Osteocyte (in vitro differentiated cells): ENCODE data around the gene SYT10. TPM values are rescaled to one million over a fixed set of nuclear protein-coding genes. Genes with fewer than 3 reads are reported as not detected.

ENCODE experiments used
- DNase-seq: peaks from one replicate; pipeline ENCODE4 v3.0.0; 2021; ENCODE audit warnings: mixed read lengths; ENCODE audit not compliant: unreplicated experiment; ENCODE audit errors: extremely low spot score
- H3K27ac Mint-ChIP-seq: one replicate; pipeline ENCODE4 v1.8.0; 2021; ENCODE audit warnings: mild to moderate bottlenecking, mixed read lengths; ENCODE audit not compliant: unreplicated experiment
- H3K27me3 Mint-ChIP-seq: one replicate; pipeline ENCODE4 v1.8.0; 2021; ENCODE audit warnings: mixed read lengths; ENCODE audit not compliant: unreplicated experiment
- H3K36me3 Mint-ChIP-seq: one replicate; pipeline ENCODE4 v1.8.0; 2021; ENCODE audit warnings: mixed read lengths; ENCODE audit not compliant: unreplicated experiment
- H3K4me1 Mint-ChIP-seq: one replicate; pipeline ENCODE4 v1.8.0; 2021; ENCODE audit warnings: mixed read lengths; ENCODE audit not compliant: unreplicated experiment
- H3K4me3 Mint-ChIP-seq: one replicate; pipeline ENCODE4 v1.8.0; 2021; ENCODE audit warnings: mild to moderate bottlenecking, moderate library complexity, mixed read lengths; ENCODE audit not compliant: unreplicated experiment
- H3K9me3 Mint-ChIP-seq: one replicate; pipeline ENCODE4 v1.8.0; 2021; ENCODE audit warnings: mixed read lengths; ENCODE audit not compliant: unreplicated experiment
- total RNA-seq: library from RNA; stranded (reverse); gene quantifications from 2 replicates; pipeline ENCODE4 v1.2.1, GENCODE V29; 2021
- TF ChIP-seq, protein P1 (sequence below): fragments of 200-600 bp; sonication (generic); IDR thresholded peaks from 2 replicates; pipeline ENCODE4 v1.5.0; 2021; ENCODE audit warnings: antibody characterized with exemption, mild to moderate bottlenecking, moderate library complexity

The SYT10 gene
- total RNA-seq, 1 donor from 2014 or later, result not detected

DNA sequence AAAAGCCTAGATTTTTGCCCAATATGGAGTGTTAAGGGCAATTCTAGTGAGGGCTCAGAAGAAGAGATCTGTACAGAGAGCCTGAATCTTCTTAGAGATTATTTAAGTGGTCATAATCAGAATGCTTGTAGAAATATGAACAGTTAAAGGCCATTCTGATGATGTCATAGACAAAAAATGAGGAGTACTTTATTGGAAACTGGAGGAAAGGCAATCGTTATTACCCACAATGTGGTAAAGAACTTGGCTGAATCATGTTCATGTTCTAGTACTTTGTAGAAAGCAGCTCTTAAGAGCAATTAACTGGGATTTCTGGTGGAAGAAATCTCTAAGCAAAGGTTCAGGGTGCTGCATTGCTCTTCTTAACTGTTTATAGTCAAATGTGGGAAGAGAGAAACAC, 36.4 kb upstream of the SYT10 start:
- Mint-ChIP-seq H3K4me3 (no peak overlapping the region), H3K4me1 (no peaks in the 10 kb centered on the region), H3K27me3 (no peaks in the 10 kb centered on the region), H3K9me3 (peaks cover 31% of the 10 kb centered on the region), H3K36me3 (no peaks in the 10 kb centered on the region), H3K27ac (no peak overlapping the region)
- TF ChIP-seq, protein P1, sequence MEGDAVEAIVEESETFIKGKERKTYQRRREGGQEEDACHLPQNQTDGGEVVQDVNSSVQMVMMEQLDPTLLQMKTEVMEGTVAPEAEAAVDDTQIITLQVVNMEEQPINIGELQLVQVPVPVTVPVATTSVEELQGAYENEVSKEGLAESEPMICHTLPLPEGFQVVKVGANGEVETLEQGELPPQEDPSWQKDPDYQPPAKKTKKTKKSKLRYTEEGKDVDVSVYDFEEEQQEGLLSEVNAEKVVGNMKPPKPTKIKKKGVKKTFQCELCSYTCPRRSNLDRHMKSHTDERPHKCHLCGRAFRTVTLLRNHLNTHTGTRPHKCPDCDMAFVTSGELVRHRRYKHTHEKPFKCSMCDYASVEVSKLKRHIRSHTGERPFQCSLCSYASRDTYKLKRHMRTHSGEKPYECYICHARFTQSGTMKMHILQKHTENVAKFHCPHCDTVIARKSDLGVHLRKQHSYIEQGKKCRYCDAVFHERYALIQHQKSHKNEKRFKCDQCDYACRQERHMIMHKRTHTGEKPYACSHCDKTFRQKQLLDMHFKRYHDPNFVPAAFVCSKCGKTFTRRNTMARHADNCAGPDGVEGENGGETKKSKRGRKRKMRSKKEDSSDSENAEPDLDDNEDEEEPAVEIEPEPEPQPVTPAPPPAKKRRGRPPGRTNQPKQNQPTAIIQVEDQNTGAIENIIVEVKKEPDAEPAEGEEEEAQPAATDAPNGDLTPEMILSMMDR, result no peak
- DNase-seq, result no peak

DNA sequence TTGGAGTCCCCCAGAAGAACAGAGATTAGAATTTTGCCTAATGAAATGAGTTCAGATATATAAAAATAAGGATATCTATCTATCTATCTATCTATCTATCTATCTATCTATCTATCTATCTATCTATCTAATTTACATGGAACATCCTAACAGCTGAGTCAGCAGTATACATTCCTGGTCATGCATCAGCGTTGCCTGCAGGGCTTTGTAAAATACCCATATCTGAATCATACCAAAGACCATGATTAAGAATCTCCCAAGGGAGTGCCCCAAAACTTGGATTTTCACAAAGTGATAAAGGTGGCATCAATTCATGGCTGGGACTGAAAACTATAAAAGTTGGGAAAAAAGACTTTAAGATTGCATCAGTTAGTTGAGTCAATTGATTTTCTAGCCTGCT, 32.7 kb upstream of the SYT10 start:
- no peak for DNase-seq
- Mint-ChIP-seq H3K27ac (no peak overlapping the region), H3K4me3 (no peak overlapping the region), H3K4me1 (no peaks in the 10 kb centered on the region), H3K27me3 (no peaks in the 10 kb centered on the region), H3K9me3 (peaks cover 24% of the 10 kb centered on the region), H3K36me3 (no peaks in the 10 kb centered on the region)
- TF ChIP-seq, protein P1, result no peak

DNA sequence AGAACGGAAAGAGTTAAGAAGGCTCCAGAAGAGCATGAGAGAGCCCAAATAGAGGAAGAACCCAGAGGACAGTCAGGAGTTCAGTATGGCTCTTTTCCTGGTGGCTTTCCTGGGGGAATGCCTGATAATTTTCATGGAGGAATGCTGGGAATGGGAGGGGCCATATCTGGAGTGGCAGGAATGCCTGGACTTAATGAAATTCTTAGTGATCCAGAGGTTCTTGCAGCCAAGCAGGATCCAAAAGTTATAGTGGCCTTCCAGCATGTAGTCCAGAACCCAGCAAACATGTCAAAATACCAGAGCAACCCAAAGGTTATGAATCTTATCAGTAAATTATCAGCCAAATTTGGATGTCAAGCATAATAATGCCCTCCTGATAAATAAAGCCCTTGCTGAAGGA, 15.5 kb upstream of the SYT10 start:
- no peaks in the 10 kb centered on the region for H3K9me3 Mint-ChIP-seq
- H3K4me3 Mint-ChIP-seq, result no peak overlapping the region
- no peaks in the 10 kb centered on the region for H3K36me3 Mint-ChIP-seq
- TF ChIP-seq, protein P1, result no peak
- no peak overlapping the region for H3K27ac Mint-ChIP-seq
- no peaks in the 10 kb centered on the region for H3K4me1 Mint-ChIP-seq
- DNase-seq, result no peak
- H3K27me3 Mint-ChIP-seq, result no peaks in the 10 kb centered on the region

DNA sequence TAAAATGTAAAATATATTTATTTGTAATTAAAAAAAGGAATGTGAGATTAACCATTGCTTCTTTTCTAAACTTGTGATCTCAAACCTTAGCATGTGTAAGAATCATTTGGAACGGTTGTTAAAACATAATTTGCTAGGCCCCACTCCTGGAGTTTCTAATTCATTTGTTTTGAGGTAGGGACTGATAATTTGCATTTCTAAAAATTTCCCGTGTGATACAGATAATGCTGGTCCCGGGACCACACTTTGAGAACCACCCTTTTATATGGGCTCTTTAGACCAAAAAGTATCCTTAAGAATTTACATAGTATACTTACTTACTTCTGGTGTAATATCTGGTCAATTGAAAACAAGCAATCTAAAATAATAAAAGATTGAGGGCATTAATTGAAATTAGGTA, 10.9 kb upstream of the SYT10 start:
- no peaks in the 10 kb centered on the region for H3K27me3 Mint-ChIP-seq
- H3K4me1 Mint-ChIP-seq, result no peaks in the 10 kb centered on the region
- TF ChIP-seq, protein P1, result no peak
- no peaks in the 10 kb centered on the region for H3K9me3 Mint-ChIP-seq
- no peak overlapping the region for H3K27ac Mint-ChIP-seq
- no peak overlapping the region for H3K4me3 Mint-ChIP-seq
- no peaks in the 10 kb centered on the region for H3K36me3 Mint-ChIP-seq
- DNase-seq, result no peak

DNA sequence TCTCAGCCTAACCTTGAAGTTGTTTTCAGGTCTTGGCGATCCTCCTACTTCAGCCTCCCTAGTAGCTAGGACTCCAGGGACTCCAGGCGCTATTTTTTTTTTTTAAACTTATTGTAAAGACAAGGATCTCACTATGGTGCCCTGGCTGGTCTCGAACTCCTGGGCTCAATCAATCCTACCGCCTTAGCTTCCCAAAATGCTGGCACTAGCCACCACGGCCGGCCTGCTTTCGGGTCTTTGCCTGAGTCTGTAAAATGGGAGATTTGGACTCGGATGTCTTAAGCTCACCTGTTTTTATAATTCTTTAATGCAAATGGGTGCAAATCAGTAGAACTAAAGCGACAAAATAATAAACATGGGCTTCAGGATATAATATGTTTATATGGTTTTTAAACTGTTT, 858 bp upstream of the SYT10 start:
- no peak for DNase-seq
- Mint-ChIP-seq H3K4me1 (peaks cover 9% of the 10 kb centered on the region), H3K4me3 (peak overlapping the region; percentile 68), H3K27ac (no peak overlapping the region), H3K9me3 (no peaks in the 10 kb centered on the region), H3K27me3 (peaks cover 51% of the 10 kb centered on the region), H3K36me3 (no peaks in the 10 kb centered on the region)
- TF ChIP-seq, protein P1, result no peak
